Tibial nerve (tissue), 4 donors: ENCODE measurements around the gene ARHGAP21. TPM values are rescaled to one million over a fixed set of nuclear protein-coding genes. Genes with fewer than 3 reads are reported as not detected.
"Not testable (repeated sequence)": the region's sequence is repeated elsewhere in the genome, so short reads cannot be mapped to it uniquely, and the experiment has no call there.

Source experiments
- DNase-seq, 2 donors: peaks; one replicate each; pipeline ENCODE4 v3.0.0-alpha.2; 2019; ENCODE audit warnings: low spot score in 2 of 2
- H3K27ac ChIP-seq, 4 donors: fragments of 200-600 bp; sonication (generic) in 3 of 4; one replicate each; pipeline ENCODE4 v1.5.1; 2017 to 2019; ENCODE audit warnings: mild to moderate bottlenecking in 1 of 4
- H3K27me3 ChIP-seq, 2 donors: fragments of 200-600 bp; sonication (generic) in 1 of 2; one replicate each; pipeline versions ENCODE4 v1.5.1 to v1.6.0; 2017 to 2019
- H3K36me3 ChIP-seq, 3 donors: fragments of 200-600 bp; sonication (generic); one replicate each; pipeline ENCODE4 v1.5.1; 2018 to 2019
- H3K4me1 ChIP-seq, 4 donors: fragments of 200-600 bp; sonication (generic) in 3 of 4; one replicate each; pipeline ENCODE4 v1.5.1; 2017 to 2019
- H3K4me3 ChIP-seq, 4 donors: fragments of 200-600 bp; sonication (generic) in 3 of 4; one replicate each; pipeline ENCODE4 v1.5.1; 2017 to 2019; ENCODE audit warnings: mild to moderate bottlenecking in 1 of 4, moderate library complexity in 1 of 4
- H3K9me3 ChIP-seq, 4 donors: fragments of 200-600 bp; sonication (generic) in 3 of 4; one replicate each; pipeline ENCODE4 v1.5.1; 2017 to 2019
- EP300 ChIP-seq, 2 donors: sonication (generic); formaldehyde crosslinking; IDR thresholded peaks; one replicate each; pipeline ENCODE4 v1.6.1; 2017; ENCODE audit warnings: antibody characterized with exemption in 2 of 2, mild to moderate bottlenecking in 1 of 2
- POLR2A ChIP-seq, 2 donors: fragments of 450-650 bp; IDR thresholded peaks; one replicate each; pipeline ENCODE4 v1.6.1; 2017; ENCODE audit warnings: antibody characterized with exemption in 2 of 2, mild to moderate bottlenecking in 2 of 2, moderate library complexity in 2 of 2
- WGBS, 2 donors: methylation state at CpG; one replicate each; pipeline ENCODE4 v1.1.5; 2018; 5-methylcytosine and 5-hydroxymethylcytosine counted together
- total RNA-seq, 4 donors: library from RNA; depleted of rRNA; stranded (reverse); fragments of >200 nt; gene quantifications; one replicate each; pipeline ENCODE4 v1.1.0, GENCODE V29; 2016
- TF ChIP-seq, protein P1 (sequence below), 5 experiments: fragments of 200-600 bp in 3 of 5; fragments of 450-650 bp in 2 of 5; sonication (generic) in 3 of 5; IDR thresholded peaks; one replicate each; pipeline ENCODE4 v1.5.1; 2016 to 2019; ENCODE audit warnings: antibody characterized with exemption in 5 of 5, mild to moderate bottlenecking in 3 of 5, moderate library complexity in 2 of 5

The ARHGAP21 gene
- total RNA-seq, 4 donors from 2014 or later: 56.7 to 116 (median 80.2) TPM

DNA sequence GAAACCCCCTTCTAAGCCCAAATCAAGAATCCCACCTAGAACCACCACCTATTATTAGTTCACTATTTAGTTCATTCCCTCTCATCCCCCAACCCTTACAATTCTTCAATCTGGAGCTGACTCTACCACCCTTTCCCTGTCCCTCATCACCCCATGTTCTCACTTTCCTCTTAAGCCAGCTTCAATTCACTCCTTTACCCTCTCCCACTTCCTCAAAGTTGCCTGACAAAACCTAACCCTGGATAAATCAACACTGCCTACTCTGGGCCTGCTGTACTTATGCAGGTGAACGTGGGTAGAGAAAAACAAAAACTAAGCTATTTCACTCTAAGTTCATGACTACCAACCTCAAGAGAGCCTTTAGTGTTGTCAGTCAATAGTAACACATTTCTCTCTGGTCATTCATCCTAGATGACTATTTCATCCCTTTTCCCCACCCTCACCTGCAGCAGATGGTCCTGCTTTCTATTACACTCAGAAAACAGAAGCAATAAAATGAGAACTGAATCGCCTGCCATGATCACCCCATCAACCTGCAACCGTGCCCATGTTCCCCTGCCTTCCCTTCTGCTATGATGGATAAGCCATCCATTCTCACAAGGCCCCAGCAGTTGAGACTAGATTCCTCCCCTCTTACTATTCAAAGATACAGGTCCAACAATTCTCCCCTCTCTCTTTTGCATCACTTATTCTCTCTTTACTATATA is 52.6 kb downstream of the ARHGAP21 start:
- Histone ChIP-seq H3K4me1 (peaks cover 0 to 11% (median 0%) of the 10 kb centered on the region in 4 donors), H3K27ac (no peak overlapping the region), H3K36me3 (peaks cover 0 to 6% (median 0%) of the 10 kb centered on the region in 3 donors), H3K4me3 (no peak overlapping the region), H3K9me3 (no peaks in the 10 kb centered on the region), H3K27me3 (no peaks in the 10 kb centered on the region)
- DNase-seq: no peak
- 77 to 86% methylated on average over 3 of the region's 3 CpGs for WGBS, 2 donors
- TF ChIP-seq, protein P1, sequence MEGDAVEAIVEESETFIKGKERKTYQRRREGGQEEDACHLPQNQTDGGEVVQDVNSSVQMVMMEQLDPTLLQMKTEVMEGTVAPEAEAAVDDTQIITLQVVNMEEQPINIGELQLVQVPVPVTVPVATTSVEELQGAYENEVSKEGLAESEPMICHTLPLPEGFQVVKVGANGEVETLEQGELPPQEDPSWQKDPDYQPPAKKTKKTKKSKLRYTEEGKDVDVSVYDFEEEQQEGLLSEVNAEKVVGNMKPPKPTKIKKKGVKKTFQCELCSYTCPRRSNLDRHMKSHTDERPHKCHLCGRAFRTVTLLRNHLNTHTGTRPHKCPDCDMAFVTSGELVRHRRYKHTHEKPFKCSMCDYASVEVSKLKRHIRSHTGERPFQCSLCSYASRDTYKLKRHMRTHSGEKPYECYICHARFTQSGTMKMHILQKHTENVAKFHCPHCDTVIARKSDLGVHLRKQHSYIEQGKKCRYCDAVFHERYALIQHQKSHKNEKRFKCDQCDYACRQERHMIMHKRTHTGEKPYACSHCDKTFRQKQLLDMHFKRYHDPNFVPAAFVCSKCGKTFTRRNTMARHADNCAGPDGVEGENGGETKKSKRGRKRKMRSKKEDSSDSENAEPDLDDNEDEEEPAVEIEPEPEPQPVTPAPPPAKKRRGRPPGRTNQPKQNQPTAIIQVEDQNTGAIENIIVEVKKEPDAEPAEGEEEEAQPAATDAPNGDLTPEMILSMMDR (IDR thresholded peaks at IDR 0.05): no peak
- TF ChIP-seq EP300 (IDR thresholded peaks at IDR 0.05) (no peak), POLR2A (IDR thresholded peaks at IDR 0.05) (no peak)

DNA sequence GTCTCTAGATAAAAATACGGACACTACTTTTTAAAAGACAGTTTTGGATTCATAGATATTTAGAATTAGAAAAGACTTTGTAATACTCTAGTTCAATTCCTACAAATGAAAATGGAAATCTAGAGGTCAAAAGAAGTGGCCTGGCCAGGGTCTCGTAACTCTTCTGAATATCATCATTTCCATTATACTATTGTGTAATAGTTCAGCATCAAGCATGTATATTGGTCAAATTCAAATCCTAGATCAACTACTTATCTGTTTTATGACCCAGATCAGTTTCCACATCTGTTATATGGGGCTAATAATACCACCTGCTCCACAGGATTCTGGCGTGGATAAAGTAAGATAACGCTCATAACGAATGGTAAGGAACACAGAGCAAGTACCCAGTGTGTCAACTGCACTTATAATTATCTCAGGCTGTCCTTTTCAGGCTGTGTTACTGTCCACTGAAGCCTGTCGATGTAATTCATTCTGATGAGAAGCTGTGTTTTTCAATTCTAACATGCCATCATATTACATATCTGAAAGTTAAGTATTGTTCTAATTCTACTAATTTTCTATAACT is 54.3 kb downstream of the ARHGAP21 start:
- Histone ChIP-seq H3K4me1 (peaks cover 0 to 11% (median 0%) of the 10 kb centered on the region in 4 donors), H3K36me3 (peaks cover 0 to 6% (median 0%) of the 10 kb centered on the region in 3 donors), H3K27me3 (no peaks in the 10 kb centered on the region), H3K27ac (no peak overlapping the region), H3K4me3 (no peak overlapping the region), H3K9me3 (no peaks in the 10 kb centered on the region)
- TF ChIP-seq EP300 (IDR thresholded peaks at IDR 0.05) (no peak), POLR2A (IDR thresholded peaks at IDR 0.05) (no peak)
- TF ChIP-seq, protein P1 (IDR thresholded peaks at IDR 0.05): no peak
- no peak for DNase-seq
- WGBS, 2 donors: 88 to 91% methylated on average over 6 of the region's 6 CpGs

- no peak for TF ChIP-seq POLR2A (IDR thresholded peaks at IDR 0.05)
- TF ChIP-seq EP300 (IDR thresholded peaks at IDR 0.05): no peak
- TF ChIP-seq, protein P1 (IDR thresholded peaks at IDR 0.05): no peak
- no peaks in the 10 kb centered on the region for H3K9me3 ChIP-seq
- no peaks in the 10 kb centered on the region for H3K27me3 ChIP-seq
- peaks cover 0 to 18% (median 0%) of the 10 kb centered on the region in 3 donors for H3K36me3 ChIP-seq
- no peak for DNase-seq
- no peak overlapping the region for H3K27ac ChIP-seq
- H3K4me3 ChIP-seq: no peak overlapping the region
- WGBS, 2 donors: 92% methylated on average over 7 of the region's 7 CpGs
- peaks cover 0 to 11% (median 0%) of the 10 kb centered on the region in 4 donors for H3K4me1 ChIP-seq
These were observed 55.4 kb downstream of the ARHGAP21 start for GRCh38 chr10:24668247-24668646.

GRCh38 chr10:24664991-24665390 is 58.7 kb downstream of the ARHGAP21 start:
- Histone ChIP-seq H3K36me3 (peaks cover 0 to 19% (median 0%) of the 10 kb centered on the region in 3 donors), H3K4me1 (peaks cover 0 to 6% (median 0%) of the 10 kb centered on the region in 4 donors), H3K4me3 (no peak overlapping the region), H3K27ac (no peak overlapping the region), H3K9me3 (no peaks in the 10 kb centered on the region), H3K27me3 (no peaks in the 10 kb centered on the region)
- no peak for DNase-seq
- 86% methylated on average over 1 of the region's 1 CpG for WGBS, 2 donors
- TF ChIP-seq POLR2A (IDR thresholded peaks at IDR 0.05) (no peak), EP300 (IDR thresholded peaks at IDR 0.05) (no peak)
- TF ChIP-seq, protein P1 (IDR thresholded peaks at IDR 0.05): no peak

DNA sequence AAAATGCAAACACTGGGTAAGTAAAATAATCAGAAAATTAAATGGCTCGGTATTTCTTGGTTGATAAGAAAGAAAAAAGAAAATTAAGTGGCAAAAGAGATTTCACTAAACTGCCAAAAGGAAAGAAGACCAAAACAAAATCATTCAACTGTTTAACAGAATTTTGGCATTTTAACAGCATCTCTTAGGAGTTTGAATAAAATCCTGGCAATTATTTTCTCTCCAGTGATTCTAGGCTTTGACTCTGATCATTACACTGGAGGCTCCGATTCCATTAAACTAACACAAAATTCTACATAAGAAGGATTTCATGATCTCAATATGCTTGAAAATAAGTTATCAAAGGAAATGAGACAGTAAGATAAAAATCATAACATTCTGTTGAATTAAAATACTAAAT is 62.3 kb downstream of the ARHGAP21 start:
- H3K4me1 ChIP-seq: no peaks in the 10 kb centered on the region
- H3K27ac ChIP-seq: no peak overlapping the region
- 73 to 78% methylated on average over 2 of the region's 2 CpGs for WGBS, 2 donors
- DNase-seq: no peak
- H3K27me3 ChIP-seq: no peaks in the 10 kb centered on the region
- H3K36me3 ChIP-seq: peaks cover 0 to 20% (median 0%) of the 10 kb centered on the region in 3 donors
- TF ChIP-seq EP300 (IDR thresholded peaks at IDR 0.05): no peak
- TF ChIP-seq, protein P1 (IDR thresholded peaks at IDR 0.05): no peak
- H3K4me3 ChIP-seq: no peak overlapping the region
- H3K9me3 ChIP-seq: no peaks in the 10 kb centered on the region

GRCh38 chr10:24658319-24658718 is 65.4 kb downstream of the ARHGAP21 start:
- 95 to 97% methylated on average over 4 of the region's 4 CpGs for WGBS, 2 donors
- not testable (repeated sequence) for H3K36me3 ChIP-seq, H3K27me3 ChIP-seq, H3K27ac ChIP-seq, DNase-seq, H3K4me3 ChIP-seq, H3K9me3 ChIP-seq, H3K4me1 ChIP-seq

DNA sequence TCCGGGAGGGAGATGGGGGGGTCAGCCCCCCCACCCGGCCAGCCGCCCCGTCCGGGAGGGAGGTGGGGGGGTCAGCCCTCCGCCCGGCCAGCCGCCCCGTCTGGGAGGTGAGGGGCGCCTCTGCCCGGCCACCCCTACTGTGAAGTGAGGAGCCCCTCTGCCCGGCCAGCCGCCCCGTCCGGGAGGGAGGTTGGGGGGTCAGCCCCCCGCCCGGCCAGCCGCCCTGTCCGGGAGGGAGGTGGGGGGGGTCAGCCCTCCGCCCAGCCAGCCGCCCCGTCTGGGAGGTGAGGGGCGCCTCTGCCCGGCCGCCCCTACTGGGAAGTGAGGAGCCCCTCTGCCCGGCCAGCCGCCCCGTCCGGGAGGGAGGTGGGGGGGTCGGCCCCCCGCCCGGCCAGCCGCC is 67.4 kb downstream of the ARHGAP21 start:
- DNase-seq, H3K27me3 ChIP-seq, H3K4me1 ChIP-seq, H3K4me3 ChIP-seq, H3K27ac ChIP-seq, H3K36me3 ChIP-seq, H3K9me3 ChIP-seq: not testable (repeated sequence)
- WGBS, 2 donors: no CpG with 5 or more reads among the region's 33 CpGs
